Fibroblast of the aortic adventitia (primary cell): ENCODE data around the gene FBXW10. TPM values are rescaled to one million over a fixed set of nuclear protein-coding genes. Genes with fewer than 3 reads are reported as not detected.
A peak's percentile ranks its signal among the peaks of the same experiment; 100 is the strongest.
"Not testable (repeated sequence)": the region's sequence is repeated elsewhere in the genome, so short reads cannot be mapped to it uniquely, and the experiment has no call there.

Experiments used
- DNase-seq: peaks from one replicate; pipeline ENCODE4 v3.0.0-alpha.2; 2010; ENCODE audit warnings: low read depth
- H3K4me3 ChIP-seq: 2 replicates; pipeline ENCODE4 v1.5.1; 2011; ENCODE audit warnings: low read depth, mild to moderate bottlenecking, control low read depth, low read length, moderate library complexity
- small RNA-seq: library from RNA; depleted of rRNA; stranded (forward); fragments of <200 nt; gene quantifications from one replicate; pipeline ENCODE3, GENCODE V24; 2012
- total RNA-seq: library from RNA; depleted of rRNA; stranded (reverse); fragments of >200 nt; gene quantifications from 2 replicates; pipeline ENCODE4 v1.2.3, GENCODE V29; 2012; ENCODE audit warnings: low replicate concordance
- TF ChIP-seq, protein P1 (sequence below): IDR thresholded peaks from 2 replicates; pipeline ENCODE4 v1.5.1; 2011; ENCODE audit warnings: mild to moderate bottlenecking, low read length, control low read depth, inconsistent platforms; ENCODE audit not compliant: insufficient read depth

FBXW10 gene
- total RNA-seq, 1 donor: under 0.01 TPM

DNA sequence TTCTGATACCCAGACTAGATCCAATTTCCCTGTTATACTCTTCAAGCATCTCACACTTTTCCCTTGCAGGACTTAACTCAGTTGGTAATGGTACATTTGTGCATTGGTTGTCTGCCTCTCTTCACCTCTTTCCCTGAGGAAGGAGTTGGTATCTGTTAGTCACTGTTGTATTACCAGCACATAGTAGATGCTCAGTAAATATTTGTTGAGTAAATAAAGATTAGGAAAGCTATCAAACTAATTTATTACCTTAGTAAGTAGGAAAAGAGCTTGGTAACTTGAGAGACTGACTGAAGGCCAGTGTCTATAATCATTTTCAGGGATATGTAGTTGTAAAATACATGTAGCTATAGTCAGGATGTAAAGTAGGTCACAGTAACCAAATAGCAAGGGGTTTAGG lies 53.0 kb downstream of the FBXW10 start:
- DNase-seq, H3K4me3 ChIP-seq: not testable (repeated sequence)

DNA sequence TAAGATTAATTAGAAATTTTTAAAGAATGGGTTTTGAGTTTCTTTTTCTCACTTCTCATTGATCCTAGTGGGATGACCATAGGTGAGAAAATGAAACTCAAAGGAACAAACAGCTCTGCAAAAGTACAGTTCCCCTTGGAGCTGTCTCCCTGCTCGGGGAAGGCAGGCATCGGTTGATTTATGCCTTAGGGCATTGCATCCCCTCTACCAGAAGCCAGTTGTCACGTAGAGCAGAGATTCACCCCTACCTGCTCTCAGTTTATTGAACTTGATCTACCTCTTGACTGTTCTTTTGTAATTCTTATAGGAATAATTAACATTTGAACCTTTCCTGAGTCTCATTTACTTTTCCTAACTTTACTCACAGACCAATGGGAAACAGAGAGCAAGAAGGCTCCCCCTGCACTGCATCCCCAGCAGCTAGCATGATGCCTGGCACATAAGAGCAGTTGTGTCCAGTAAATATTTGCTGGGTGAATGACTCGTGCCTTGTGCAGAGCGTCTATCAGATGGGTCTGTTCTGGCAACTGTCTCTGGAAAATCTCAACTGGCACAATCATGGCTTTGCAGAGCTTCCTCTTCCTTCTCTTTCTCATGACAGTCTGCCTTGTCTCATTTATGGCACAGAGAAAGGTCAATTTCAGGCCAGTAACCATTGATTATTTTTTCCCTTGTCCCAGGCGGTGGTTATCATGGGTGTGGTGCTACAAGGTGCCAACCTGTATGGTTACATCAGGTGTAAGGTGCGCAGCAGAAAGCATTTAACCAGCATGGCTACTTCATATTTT lies 59.8 kb downstream of the FBXW10 start:
- not testable (repeated sequence) for DNase-seq

DNA sequence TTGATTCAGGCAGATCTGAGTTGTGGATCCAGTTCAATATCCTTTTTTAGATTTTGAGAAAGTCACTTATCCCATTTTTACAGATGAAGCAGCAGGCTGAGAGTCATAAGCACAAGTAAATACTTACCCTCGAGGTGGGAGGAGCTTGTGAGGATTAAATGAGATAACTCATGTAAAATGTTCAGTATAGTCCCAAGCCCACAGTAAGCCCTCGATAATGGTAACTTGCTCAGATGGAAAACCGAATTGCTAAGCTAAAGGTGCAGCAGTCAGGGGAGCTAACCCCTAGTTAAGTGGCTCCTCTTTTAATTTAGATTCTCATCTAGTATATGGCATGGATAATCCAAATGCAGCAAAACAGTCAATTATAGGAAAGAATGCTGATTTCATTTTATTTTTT lies 72.1 kb downstream of the FBXW10 start:
- H3K4me3 ChIP-seq, DNase-seq: not testable (repeated sequence)

More for the DNA sequence above, 59.8 kb downstream of the FBXW10 start:
- H3K4me3 ChIP-seq: not testable (repeated sequence)

DNA sequence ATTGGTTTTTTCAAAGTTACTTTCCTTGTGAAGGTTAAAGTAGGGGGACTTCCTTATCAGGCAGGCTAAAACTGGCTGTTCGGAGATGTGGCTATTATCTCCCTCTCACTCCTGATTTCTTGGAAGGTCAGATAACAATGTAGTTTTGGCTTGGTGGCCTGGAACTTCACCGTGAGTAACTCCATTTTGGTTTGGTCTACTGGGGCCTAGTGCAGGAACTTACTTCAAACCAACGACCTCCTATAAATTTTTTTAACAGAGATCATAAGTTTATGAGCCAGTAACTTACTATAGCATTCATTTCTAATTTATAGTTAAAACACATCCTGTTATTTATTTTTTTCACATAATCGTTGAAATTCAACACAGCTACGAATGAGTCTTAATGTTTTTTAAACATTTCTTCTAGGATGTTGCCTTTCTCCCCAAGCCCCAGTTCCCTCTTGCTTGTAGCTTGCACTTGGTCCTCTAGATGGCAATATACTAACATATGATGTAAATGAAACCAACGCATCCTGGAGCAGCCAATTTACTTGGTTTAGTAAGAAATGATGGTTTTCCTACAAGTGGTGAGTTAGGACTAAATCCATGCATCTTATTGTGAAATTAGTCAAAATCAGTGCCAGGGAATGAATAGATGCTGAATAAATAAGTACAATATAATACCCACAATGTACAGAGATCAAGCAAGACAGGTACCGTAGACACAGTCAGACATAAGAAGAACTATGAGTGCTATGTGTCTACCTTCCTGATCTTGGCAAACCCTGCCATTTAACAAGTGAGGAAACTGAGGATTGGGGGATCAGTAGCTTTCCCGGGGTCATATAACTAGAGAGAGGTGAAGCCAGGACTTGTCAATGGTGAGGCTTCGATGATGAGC lies 72.9 kb downstream of the FBXW10 start:
- not testable (repeated sequence) for H3K4me3 ChIP-seq
- DNase-seq: peak; percentile 90
- TF ChIP-seq, protein P1, sequence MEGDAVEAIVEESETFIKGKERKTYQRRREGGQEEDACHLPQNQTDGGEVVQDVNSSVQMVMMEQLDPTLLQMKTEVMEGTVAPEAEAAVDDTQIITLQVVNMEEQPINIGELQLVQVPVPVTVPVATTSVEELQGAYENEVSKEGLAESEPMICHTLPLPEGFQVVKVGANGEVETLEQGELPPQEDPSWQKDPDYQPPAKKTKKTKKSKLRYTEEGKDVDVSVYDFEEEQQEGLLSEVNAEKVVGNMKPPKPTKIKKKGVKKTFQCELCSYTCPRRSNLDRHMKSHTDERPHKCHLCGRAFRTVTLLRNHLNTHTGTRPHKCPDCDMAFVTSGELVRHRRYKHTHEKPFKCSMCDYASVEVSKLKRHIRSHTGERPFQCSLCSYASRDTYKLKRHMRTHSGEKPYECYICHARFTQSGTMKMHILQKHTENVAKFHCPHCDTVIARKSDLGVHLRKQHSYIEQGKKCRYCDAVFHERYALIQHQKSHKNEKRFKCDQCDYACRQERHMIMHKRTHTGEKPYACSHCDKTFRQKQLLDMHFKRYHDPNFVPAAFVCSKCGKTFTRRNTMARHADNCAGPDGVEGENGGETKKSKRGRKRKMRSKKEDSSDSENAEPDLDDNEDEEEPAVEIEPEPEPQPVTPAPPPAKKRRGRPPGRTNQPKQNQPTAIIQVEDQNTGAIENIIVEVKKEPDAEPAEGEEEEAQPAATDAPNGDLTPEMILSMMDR: peak; percentile 59

DNA sequence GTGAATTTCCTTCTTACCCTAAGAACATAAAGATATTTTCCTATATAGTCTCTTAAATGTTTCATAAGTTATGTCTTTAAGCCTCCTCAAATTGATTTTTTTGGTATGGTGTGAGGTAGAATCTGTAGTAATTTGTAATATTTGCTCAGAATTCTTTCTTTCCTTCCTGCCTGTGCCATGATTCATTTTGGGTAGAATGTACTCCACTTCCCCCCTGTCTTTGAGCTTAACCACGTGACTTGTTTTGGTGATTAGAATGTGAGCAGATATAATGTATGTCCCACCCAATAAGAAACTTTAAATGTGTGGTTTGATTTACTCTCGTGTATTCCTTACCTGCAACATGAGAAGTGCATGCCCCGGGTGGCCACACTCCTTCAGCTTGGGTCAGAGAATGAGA lies 77.6 kb downstream of the FBXW10 start:
- DNase-seq, H3K4me3 ChIP-seq: not testable (repeated sequence)

DNA sequence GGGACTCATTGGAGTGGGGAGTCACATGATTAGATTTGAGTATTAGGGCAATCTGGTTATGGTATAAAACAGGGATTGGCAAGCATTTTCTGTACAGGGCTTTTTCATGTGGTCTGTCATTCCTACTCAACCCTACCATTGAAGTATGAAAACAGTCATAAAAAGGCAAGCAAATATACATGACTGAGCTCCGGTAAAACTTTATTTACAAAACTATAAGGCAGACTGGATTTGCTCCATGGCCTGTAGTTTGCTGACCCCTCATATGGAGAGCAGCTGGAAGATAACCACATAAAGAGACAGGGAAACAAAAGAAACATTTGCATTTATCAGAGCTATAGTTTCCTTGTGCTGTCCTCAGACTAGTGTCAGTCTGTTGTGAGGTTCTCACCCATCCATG lies 83.8 kb downstream of the FBXW10 start:
- DNase-seq, H3K4me3 ChIP-seq: not testable (repeated sequence)

Small RNA genes lying within 50 kb of the gene (small RNA-seq; reads per million reads assigned to genes)
- not detected for gene AC026271.4

Other genes starting within 250 kb of the FBXW10 start
- gene TBC1D28, start 99.7 kb upstream of the FBXW10 start, total RNA-seq: not detected in 2 replicates
- 3.4 and 5.4 TPM in 2 replicates for gene FOXO3B, start 61.7 kb upstream of the FBXW10 start, total RNA-seq
- gene TVP23B, start 37.1 kb downstream of the FBXW10 start, total RNA-seq: 25.2 and 61.3 TPM in 2 replicates
- 14.2 and 26.3 TPM in 2 replicates for gene PRPSAP2, start 114.1 kb downstream of the FBXW10 start, total RNA-seq
- not detected in 2 replicates for gene SLC5A10, start 208.1 kb downstream of the FBXW10 start, total RNA-seq